Activated naive CD4-positive, alpha-beta T cell treated with anti-CD3 and anti-CD28 coated beads, Interleukin-2, amount 50 U/mL, for 72 hours (primary cell): Measurements from ENCODE around the gene SPRYD3. TPM values are rescaled to one million over a fixed set of nuclear protein-coding genes. Genes with fewer than 3 reads are reported as not detected.
A peak's percentile ranks its signal among the peaks of the same experiment; 100 is the strongest.

ENCODE experiments used
- ATAC-seq, 2 donors: fragments of 150-1000 bp; cut with Tn5 transposase; 2 replicates each; pipeline ENCODE4 v1.10.0; 2021; ENCODE audit warnings: mild to moderate bottlenecking in 2 of 2, moderate library complexity in 2 of 2
- DNase-seq, 2 donors: peaks; one replicate each; pipeline ENCODE4 v3.0.0; 2021 to 2022; ENCODE audit warnings: low spot score in 2 of 2
- H3K27ac Mint-ChIP-seq, 2 donors: one replicate each; pipeline ENCODE4 v1.8.0; 2022; ENCODE audit warnings: mild to moderate bottlenecking in 2 of 2, mixed read lengths in 2 of 2
- H3K36me3 Mint-ChIP-seq, 2 donors: one replicate each; pipeline ENCODE4 v1.8.0; 2022; ENCODE audit warnings: mixed read lengths in 2 of 2
- H3K9me3 Mint-ChIP-seq, 2 donors: one replicate each; pipeline ENCODE4 v1.8.0; 2022; ENCODE audit warnings: mixed read lengths in 2 of 2
- total RNA-seq, 2 donors: library from RNA; stranded (reverse); gene quantifications; one replicate each; pipeline ENCODE4 v1.2.3, GENCODE V29; 2022

Gene SPRYD3
- total RNA-seq, 2 donors from 2014 or later, result 19.2 to 22.2 TPM

GRCh38 chr12:53070877-53071492 is 8.2 kb downstream of the SPRYD3 start:
- Mint-ChIP-seq H3K27ac (peak overlapping the region; percentile 39 to 51), H3K9me3 (no peaks in the 10 kb centered on the region)

GRCh38 chr12:53069621-53070410 is 9.4 kb downstream of the SPRYD3 start:
- Mint-ChIP-seq H3K36me3 (peaks cover 0 to 7% of the 10 kb centered on the region in 2 donors), H3K9me3 (no peaks in the 10 kb centered on the region), H3K27ac (peak overlapping the region; percentile 39 to 68)
- no peak for ATAC-seq
- DNase-seq, result no peak

More at GRCh38 chr12:53070877-53071492, 8.2 kb downstream of the SPRYD3 start:
- H3K36me3 Mint-ChIP-seq, result peaks cover 0 to 8% of the 10 kb centered on the region in 2 donors
- DNase-seq, result no peak
- ATAC-seq, result peak in 1 of 2 donors; percentile 7

- H3K9me3 Mint-ChIP-seq, result no peaks in the 10 kb centered on the region
- no peak for DNase-seq
- H3K36me3 Mint-ChIP-seq, result no peaks in the 10 kb centered on the region
- H3K27ac Mint-ChIP-seq, result peak overlapping the region in 1 of 2 donors; percentile 74
- ATAC-seq, result no peak
These were observed 10.2 kb downstream of the SPRYD3 start for GRCh38 chr12:53068811-53069585.

- DNase-seq (no peak), ATAC-seq (no peak)
- no peaks in the 10 kb centered on the region for H3K36me3 Mint-ChIP-seq
- H3K27ac Mint-ChIP-seq, result peak overlapping the region in 1 of 2 donors; percentile 74
- no peaks in the 10 kb centered on the region for H3K9me3 Mint-ChIP-seq
These were observed 11.0 kb downstream of the SPRYD3 start for GRCh38 chr12:53067993-53068770.

- DNase-seq (no peak), ATAC-seq (peak; percentile 11 to 24)
- H3K9me3 Mint-ChIP-seq, result no peaks in the 10 kb centered on the region
- H3K27ac Mint-ChIP-seq, result peak overlapping the region; percentile 1 to 77
- no peaks in the 10 kb centered on the region for H3K36me3 Mint-ChIP-seq
These were observed 11.9 kb downstream of the SPRYD3 start for GRCh38 chr12:53067074-53067992.

GRCh38 chr12:53065975-53066931 is 12.9 kb downstream of the SPRYD3 start:
- Mint-ChIP-seq H3K27ac (peak overlapping the region; percentile 1 to 38), H3K9me3 (no peaks in the 10 kb centered on the region), H3K36me3 (no peaks in the 10 kb centered on the region)
- peak; percentile 74 to 83 for ATAC-seq
- peak; percentile 49 to 75 for DNase-seq

- DNase-seq, result no peak
- no peak overlapping the region for H3K27ac Mint-ChIP-seq
- no peak for ATAC-seq
- no peaks in the 10 kb centered on the region for H3K9me3 Mint-ChIP-seq
- no peaks in the 10 kb centered on the region for H3K36me3 Mint-ChIP-seq
These were observed 13.7 kb downstream of the SPRYD3 start for GRCh38 chr12:53065470-53065869.

GRCh38 chr12:53064613-53065436 is 14.4 kb downstream of the SPRYD3 start:
- H3K27ac Mint-ChIP-seq, result peak overlapping the region in 1 of 2 donors; percentile 73
- H3K36me3 Mint-ChIP-seq, result no peaks in the 10 kb centered on the region
- H3K9me3 Mint-ChIP-seq, result no peaks in the 10 kb centered on the region
- no peak for DNase-seq
- ATAC-seq, result no peak

GRCh38 chr12:53063708-53064612 is 15.2 kb downstream of the SPRYD3 start:
- H3K27ac Mint-ChIP-seq, result no peak overlapping the region
- no peaks in the 10 kb centered on the region for H3K9me3 Mint-ChIP-seq
- ATAC-seq, result no peak
- DNase-seq, result peak in 1 of 2 donors; percentile 49
- H3K36me3 Mint-ChIP-seq, result no peaks in the 10 kb centered on the region

GRCh38 chr12:53062977-53063707 is 16.0 kb downstream of the SPRYD3 start:
- Mint-ChIP-seq H3K36me3 (no peaks in the 10 kb centered on the region), H3K27ac (no peak overlapping the region), H3K9me3 (no peaks in the 10 kb centered on the region)
- ATAC-seq, result no peak
- DNase-seq, result no peak

GRCh38 chr12:53062011-53062961 is 16.9 kb downstream of the SPRYD3 start:
- ATAC-seq (no peak), DNase-seq (peak in 1 of 2 donors; percentile 53)
- H3K9me3 Mint-ChIP-seq, result no peaks in the 10 kb centered on the region
- H3K27ac Mint-ChIP-seq, result no peak overlapping the region
- H3K36me3 Mint-ChIP-seq, result no peaks in the 10 kb centered on the region
